Mesendoderm (in vitro differentiated cells): ENCODE results near the gene FREY1.
"Not testable (repeated sequence)": the region's sequence is repeated elsewhere in the genome, so short reads cannot be mapped to it uniquely, and the experiment has no call there.

Source experiments
- DNase-seq: peaks from one replicate; pipeline ENCODE4 v3.0.0; 2013
- H2AK5ac ChIP-seq: 2 replicates; pipeline ENCODE4 v1.6.1; 2013; ENCODE audit warnings: low read length, inconsistent platforms
- H2BK120ac ChIP-seq: 2 replicates; pipeline ENCODE4 v1.6.1; 2013; ENCODE audit warnings: low read depth, mild to moderate bottlenecking, low read length, moderate library complexity, mixed read lengths
- H2BK15ac ChIP-seq: replicated peaks from 2 replicates; pipeline ENCODE4 v1.6.1; 2013; ENCODE audit warnings: low read depth, mild to moderate bottlenecking, moderate library complexity
- H2BK5ac ChIP-seq: 2 replicates; pipeline ENCODE4 v1.6.1; 2013; ENCODE audit warnings: low read length, inconsistent platforms
- H3K18ac ChIP-seq: 2 replicates; pipeline ENCODE4 v1.6.1; 2013; ENCODE audit warnings: mild to moderate bottlenecking, low read length, mixed read lengths
- H3K23ac ChIP-seq: one replicate; pipeline ENCODE4 v1.6.1; 2013; ENCODE audit warnings: low read length
- H3K27ac ChIP-seq: 2 replicates; pipeline ENCODE4 v1.5.1; 2013; ENCODE audit warnings: low read depth, mild to moderate bottlenecking, inconsistent platforms, low read length, moderate library complexity
- H3K27me3 ChIP-seq: 2 replicates; pipeline ENCODE4 v1.6.1; 2013; ENCODE audit warnings: low read length, control low read depth, mild to moderate bottlenecking, inconsistent platforms; ENCODE audit not compliant: insufficient read depth, poor library complexity
- H3K36me3 ChIP-seq: 2 replicates; pipeline ENCODE4 v1.6.1; 2013; ENCODE audit warnings: low read length, inconsistent platforms; ENCODE audit not compliant: control insufficient read depth, insufficient read depth
- H3K4ac ChIP-seq: one replicate; pipeline ENCODE4 v1.6.1; 2013; ENCODE audit warnings: low read depth, mild to moderate bottlenecking, low read length, moderate library complexity
- H3K4me1 ChIP-seq: 2 replicates; pipeline ENCODE4 v1.6.1; 2013; ENCODE audit warnings: low read depth, low read length, inconsistent platforms; ENCODE audit not compliant: control insufficient read depth
- H3K4me2 ChIP-seq: 2 replicates; pipeline ENCODE4 v1.6.1; 2013; ENCODE audit warnings: low read length
- H3K4me3 ChIP-seq: 2 replicates; pipeline ENCODE4 v1.5.1; 2013; ENCODE audit warnings: mild to moderate bottlenecking, low read length
- H3K56ac ChIP-seq: one replicate; pipeline ENCODE4 v1.6.1; 2013; ENCODE audit warnings: low read length
- H3K79me1 ChIP-seq: 2 replicates; pipeline ENCODE4 v1.6.1; 2013; ENCODE audit warnings: low read length, inconsistent platforms
- H3K79me2 ChIP-seq: 2 replicates; pipeline ENCODE4 v1.6.1; 2013; ENCODE audit warnings: mild to moderate bottlenecking, low read length; ENCODE audit not compliant: control insufficient read depth, insufficient read depth
- H3K9ac ChIP-seq: 2 replicates; pipeline ENCODE4 v1.6.1; 2013; ENCODE audit warnings: low read length, inconsistent platforms
- H4K5ac ChIP-seq: one replicate; pipeline ENCODE4 v1.6.1; 2013; ENCODE audit warnings: low read length
- H4K8ac ChIP-seq: one replicate; pipeline ENCODE4 v1.6.1; 2013; ENCODE audit warnings: low read depth, mild to moderate bottlenecking, control low read depth, low read length, moderate library complexity
- WGBS: extraction: QIAGEN DNeasy Blood & Tissue Kit; methylation state at CpG from one replicate; pipeline ENCODE4 v1.1.7; 2013; ENCODE audit warnings: low lambda C conversion rate, missing lambda C conversion rate; ENCODE audit not compliant: insufficient coverage; ENCODE audit errors: extremely low coverage; 5-methylcytosine and 5-hydroxymethylcytosine counted together

FREY1 gene

DNA sequence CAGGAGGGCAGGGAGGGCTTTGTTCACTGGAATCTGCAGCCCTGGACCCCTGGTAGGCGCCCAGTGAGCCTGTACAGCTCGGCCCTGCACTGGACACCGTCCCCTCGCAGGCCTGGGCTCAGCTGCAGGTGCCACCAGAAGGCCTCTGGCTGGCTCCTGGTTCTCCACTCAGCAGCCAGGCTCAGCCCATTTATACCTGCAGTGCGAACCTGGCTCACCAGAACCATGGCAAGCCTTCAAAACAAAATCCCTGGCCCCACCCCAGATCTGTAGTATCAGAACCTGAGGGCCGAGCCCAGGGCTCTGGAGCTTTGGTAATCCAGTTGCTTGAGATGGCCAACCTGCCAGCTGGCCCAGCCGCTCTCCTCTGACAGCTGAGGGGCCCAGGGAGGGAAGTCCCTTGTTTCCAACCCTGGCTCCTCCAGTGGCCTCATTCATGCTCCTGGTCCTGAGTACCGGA, 870 bp upstream of the FREY1 start:
- no peak for DNase-seq
- Histone ChIP-seq H3K36me3 (no peaks in the 10 kb centered on the region), H3K79me1 (no peaks in the 10 kb centered on the region), H3K9ac (no peak overlapping the region), H3K27ac (no peak overlapping the region), H3K4me1 (no peaks in the 10 kb centered on the region), H2AK5ac (no peak overlapping the region), H4K5ac (no peak overlapping the region), H2BK15ac (no peak overlapping the region), H3K18ac (no peak overlapping the region), H3K4me3 (no peak overlapping the region), H3K23ac (no peak overlapping the region), H3K4me2 (no peak overlapping the region), H3K79me2 (no peaks in the 10 kb centered on the region), H2BK5ac (no peak overlapping the region), H4K8ac (no peak overlapping the region), H2BK120ac (no peak overlapping the region), H3K27me3 (no peaks in the 10 kb centered on the region), H3K56ac (no peak overlapping the region), H3K4ac (no peak overlapping the region)
- no CpG with 5 or more reads among the region's 8 CpGs for WGBS

DNA sequence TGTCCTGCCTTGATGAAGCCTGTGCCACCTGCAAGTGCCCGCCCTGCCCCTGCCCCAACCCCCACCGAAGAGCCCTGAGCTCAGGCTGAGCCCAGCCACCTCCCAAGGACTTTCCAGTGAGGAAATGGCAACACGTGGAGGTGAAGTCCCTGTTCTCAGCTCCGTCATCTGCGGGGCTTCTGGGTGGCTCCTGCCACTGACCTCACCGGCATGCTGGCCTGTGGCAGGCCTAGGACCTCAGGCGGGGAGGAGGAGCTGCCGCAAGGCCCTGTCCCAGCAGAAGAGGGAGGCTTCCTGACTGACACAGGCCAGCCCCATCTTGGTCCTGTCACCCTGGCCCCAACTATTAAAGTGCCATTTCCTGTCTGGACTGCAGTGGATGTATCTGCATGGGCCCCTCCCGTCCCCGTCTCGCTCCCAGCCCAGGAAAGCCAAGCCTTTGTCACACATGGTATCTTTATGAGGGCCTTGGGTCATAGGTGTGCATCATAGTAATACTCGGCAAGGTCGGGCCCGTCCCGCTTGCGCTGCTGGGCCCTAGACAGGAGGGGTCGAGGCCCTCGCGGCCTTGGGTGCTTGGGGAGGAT, 882 bp downstream of the FREY1 start:
- no peak overlapping the region for H3K4ac ChIP-seq
- H3K18ac ChIP-seq, result no peak overlapping the region
- WGBS, result no CpG with 5 or more reads among the region's 19 CpGs

DNA sequence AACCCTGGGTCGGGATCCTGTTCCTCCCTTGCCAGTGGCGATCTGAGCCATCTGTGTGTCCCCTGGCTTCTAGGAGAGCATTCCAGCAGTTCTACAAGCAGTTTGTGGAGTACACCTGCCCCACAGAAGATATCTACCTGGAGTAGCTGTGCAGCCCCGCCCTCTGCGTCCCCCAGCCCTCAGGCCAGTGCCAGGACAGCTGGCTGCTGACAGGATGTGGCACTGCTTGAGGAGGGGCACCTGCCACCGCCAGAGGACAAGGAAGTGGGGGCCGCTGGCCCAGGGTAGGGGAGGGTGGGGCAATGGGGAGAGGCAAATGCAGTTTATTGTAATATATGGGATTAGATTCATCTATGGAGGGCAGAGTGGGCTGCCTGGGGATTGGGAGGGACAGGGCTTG, 1.5 kb downstream of the FREY1 start:
- H3K56ac ChIP-seq, H3K27me3 ChIP-seq, H3K79me2 ChIP-seq, H2BK15ac ChIP-seq, DNase-seq, H2BK120ac ChIP-seq, H2AK5ac ChIP-seq, H3K36me3 ChIP-seq, H4K5ac ChIP-seq, H3K9ac ChIP-seq, H3K4ac ChIP-seq, H3K4me3 ChIP-seq, H3K4me1 ChIP-seq, H3K23ac ChIP-seq, H2BK5ac ChIP-seq, H3K27ac ChIP-seq, H4K8ac ChIP-seq, H3K18ac ChIP-seq, H3K79me1 ChIP-seq, H3K4me2 ChIP-seq: not testable (repeated sequence)
- no CpG with 5 or more reads among the region's 6 CpGs for WGBS

More for the DNA sequence above, 882 bp downstream of the FREY1 start:
- Histone ChIP-seq H3K79me1 (no peaks in the 10 kb centered on the region), H3K36me3 (no peaks in the 10 kb centered on the region), H3K9ac (no peak overlapping the region), H3K79me2 (no peaks in the 10 kb centered on the region), H3K27me3 (no peaks in the 10 kb centered on the region), H3K27ac (no peak overlapping the region), H3K4me1 (no peaks in the 10 kb centered on the region), H4K5ac (no peak overlapping the region), H3K23ac (no peak overlapping the region), H2AK5ac (no peak overlapping the region), H2BK5ac (no peak overlapping the region), H3K4me2 (no peak overlapping the region), H2BK120ac (no peak overlapping the region), H2BK15ac (no peak overlapping the region), H3K56ac (no peak overlapping the region), H4K8ac (no peak overlapping the region), H3K4me3 (no peak overlapping the region)
- DNase-seq, result peak; percentile 46

DNA sequence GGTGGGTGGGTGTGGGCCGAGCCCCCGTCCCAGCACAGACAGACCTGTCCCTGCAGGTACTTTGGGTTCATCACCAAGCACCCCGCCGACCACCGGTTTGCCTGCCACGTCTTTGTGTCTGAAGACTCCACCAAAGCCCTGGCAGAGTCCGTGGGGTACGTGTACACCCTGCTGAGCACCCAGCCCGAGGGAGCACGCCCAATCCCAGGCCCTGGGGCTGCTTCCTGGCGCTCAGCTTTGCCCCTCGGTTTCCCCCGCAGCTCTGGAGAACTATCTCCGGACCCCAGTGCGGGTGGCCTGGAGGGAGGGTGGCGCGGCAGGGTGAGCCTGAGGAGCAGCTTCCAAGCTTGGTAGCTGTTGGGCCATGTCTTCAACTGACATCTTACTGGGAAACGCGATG, 2.0 kb downstream of the FREY1 start:
- DNase-seq, result no peak
- Histone ChIP-seq H3K27ac (no peak overlapping the region), H3K4ac (no peak overlapping the region), H3K27me3 (no peaks in the 10 kb centered on the region), H3K36me3 (no peaks in the 10 kb centered on the region), H3K4me3 (no peak overlapping the region), H3K79me1 (no peaks in the 10 kb centered on the region), H3K9ac (no peak overlapping the region), H3K4me2 (no peak overlapping the region), H4K5ac (no peak overlapping the region), H2BK120ac (no peak overlapping the region), H4K8ac (no peak overlapping the region), H3K56ac (no peak overlapping the region), H3K18ac (no peak overlapping the region), H2BK15ac (no peak overlapping the region), H3K79me2 (no peaks in the 10 kb centered on the region), H3K23ac (no peak overlapping the region), H3K4me1 (peaks cover 1% of the 10 kb centered on the region), H2AK5ac (no peak overlapping the region), H2BK5ac (no peak overlapping the region)
- WGBS, result no CpG with 5 or more reads among the region's 19 CpGs

GRCh38 chr11:45904309-45904915, 2.7 kb downstream of the FREY1 start:
- Histone ChIP-seq H2BK120ac (no peak overlapping the region), H3K79me1 (no peaks in the 10 kb centered on the region), H3K4me2 (no peak overlapping the region), H3K56ac (no peak overlapping the region), H3K9ac (no peak overlapping the region), H2AK5ac (no peak overlapping the region), H3K27ac (no peak overlapping the region), H3K27me3 (no peaks in the 10 kb centered on the region), H3K23ac (no peak overlapping the region), H2BK15ac (no peak overlapping the region), H3K4me1 (peaks cover 1% of the 10 kb centered on the region), H3K18ac (no peak overlapping the region), H2BK5ac (no peak overlapping the region), H3K4me3 (no peak overlapping the region), H4K8ac (no peak overlapping the region), H3K4ac (no peak overlapping the region), H3K36me3 (no peaks in the 10 kb centered on the region), H3K79me2 (no peaks in the 10 kb centered on the region), H4K5ac (no peak overlapping the region)
- no CpG with 5 or more reads among the region's 15 CpGs for WGBS
- DNase-seq, result no peak
